OCI-LY1 (cell line): Measurements from ENCODE around the gene GTF3C1.

Source experiments
- H2AFZ ChIP-seq: fragments of 200-600 bp; sonication (generic), shearing (Covaris generic); 2 replicates; pipeline ENCODE4 v1.6.0; 2014; ENCODE audit warnings: antibody characterized with exemption, mild to moderate bottlenecking, low read length
- H3F3A ChIP-seq: fragments of 200-600 bp; sonication (generic), shearing (Covaris generic); 2 replicates; pipeline ENCODE4 v1.6.0; 2014; ENCODE audit warnings: mild to moderate bottlenecking, antibody characterized with exemption, low read length, moderate library complexity; ENCODE audit not compliant: insufficient read depth
- H3K27ac ChIP-seq: fragments of 200-600 bp; sonication (generic); 2 replicates; pipeline ENCODE4 v1.5.1; 2014; ENCODE audit warnings: low read length, mixed run types, mild to moderate bottlenecking, low read depth; ENCODE audit not compliant: poor library complexity, severe bottlenecking
- H3K27me3 ChIP-seq: fragments of 200-600 bp; sonication (generic); 2 replicates; pipeline ENCODE4 v1.6.0; 2014; ENCODE audit warnings: antibody characterized with exemption, mild to moderate bottlenecking, low read length, moderate library complexity; ENCODE audit not compliant: insufficient read depth
- H3K36me3 ChIP-seq: fragments of 200-600 bp; sonication (generic); 2 replicates; pipeline ENCODE4 v1.6.1; 2014; ENCODE audit warnings: mild to moderate bottlenecking, antibody characterized with exemption, low read length, moderate library complexity, mixed read lengths; ENCODE audit not compliant: insufficient read depth
- H3K4me1 ChIP-seq: fragments of 200-600 bp; sonication (generic); 2 replicates; pipeline ENCODE4 v1.5.1; 2014; ENCODE audit warnings: mild to moderate bottlenecking, low read length, moderate library complexity; ENCODE audit not compliant: insufficient read depth, severe bottlenecking
- H3K4me2 ChIP-seq: fragments of 200-600 bp; sonication (generic), shearing (Covaris generic); 2 replicates; pipeline ENCODE4 v1.6.1; 2014; ENCODE audit warnings: low read length
- H3K4me3 ChIP-seq: fragments of 200-600 bp; sonication (generic); 2 replicates; pipeline ENCODE4 v1.5.1; 2014; ENCODE audit warnings: low read length, low read depth, mild to moderate bottlenecking, mixed read lengths; ENCODE audit not compliant: poor library complexity, severe bottlenecking
- H3K79me2 ChIP-seq: fragments of 200-600 bp; shearing (Covaris generic); 2 replicates; pipeline ENCODE4 v1.6.1; 2016; ENCODE audit warnings: mixed run types, low read length, mixed read lengths; ENCODE audit not compliant: insufficient read depth
- H3K9ac ChIP-seq: fragments of 200-600 bp; sonication (generic), shearing (Covaris generic); 2 replicates; pipeline ENCODE4 v1.6.1; 2014; ENCODE audit warnings: mild to moderate bottlenecking, low read length, mixed read lengths
- H3K9me2 ChIP-seq: fragments of 200-600 bp; sonication (generic), shearing (Covaris generic); 2 replicates; pipeline ENCODE4 v1.6.1; 2014; ENCODE audit warnings: low read depth, mild to moderate bottlenecking, low read length, mixed read lengths
- H3K9me3 ChIP-seq: fragments of 200-600 bp; shearing (Covaris generic); 2 replicates; pipeline ENCODE4 v1.6.1; 2014; ENCODE audit warnings: low read length, mixed read lengths
- H4K20me1 ChIP-seq: fragments of 200-600 bp; sonication (generic), shearing (Covaris generic); 2 replicates; pipeline ENCODE4 v1.6.0; 2016; ENCODE audit warnings: mild to moderate bottlenecking, low read length; ENCODE audit not compliant: insufficient read depth
- EZH2 ChIP-seq: fragments of 200-600 bp; sonication (generic), shearing (Covaris generic); IDR thresholded peaks from 2 replicates; pipeline ENCODE4 v1.8.0; 2017; ENCODE audit warnings: borderline replicate concordance, mixed run types, mild to moderate bottlenecking, antibody characterized with exemption, low read length, moderate library complexity, mixed read lengths
- TF ChIP-seq, protein P1 (sequence below): fragments of 200-600 bp; sonication (generic), shearing (Covaris generic); IDR thresholded peaks from 2 replicates; pipeline ENCODE4 v1.5.1; 2017; ENCODE audit warnings: mild to moderate bottlenecking, antibody characterized with exemption, low read length, moderate library complexity, mixed read lengths

GTF3C1 gene

DNA sequence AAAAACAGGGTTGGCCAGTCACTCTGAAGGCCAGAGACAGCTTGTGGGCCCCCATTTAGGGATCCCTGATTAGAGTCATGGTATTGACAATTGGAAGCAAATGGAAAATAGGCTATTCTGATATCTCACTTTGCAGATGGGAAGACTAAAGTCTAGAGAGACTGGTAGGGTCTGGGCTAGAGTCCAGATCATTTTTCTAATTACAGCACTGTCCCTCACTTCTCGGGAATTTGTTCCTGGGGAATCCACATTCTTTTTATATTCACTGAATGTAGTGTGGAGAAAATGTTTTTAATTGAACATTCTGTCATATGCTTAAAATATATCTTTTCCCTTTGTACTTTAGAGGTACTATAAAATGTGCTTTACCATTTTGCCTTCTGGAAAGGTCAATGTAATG is 1.3 kb upstream of the GTF3C1 start:
- peaks cover 25% of the 10 kb centered on the region for H3K4me1 ChIP-seq
- H3K79me2 ChIP-seq = peaks cover 9% of the 10 kb centered on the region
- peak overlapping the region; percentile 87 for H3K9ac ChIP-seq
- H3K27me3 ChIP-seq = no peaks in the 10 kb centered on the region
- H3K9me2 ChIP-seq = no peaks in the 10 kb centered on the region
- no peaks in the 10 kb centered on the region for H3F3A ChIP-seq
- H3K4me3 ChIP-seq = peak overlapping the region; percentile 99
- no peaks in the 10 kb centered on the region for H3K9me3 ChIP-seq
- peak overlapping the region; percentile 99 for H3K4me2 ChIP-seq
- TF ChIP-seq, protein P1, sequence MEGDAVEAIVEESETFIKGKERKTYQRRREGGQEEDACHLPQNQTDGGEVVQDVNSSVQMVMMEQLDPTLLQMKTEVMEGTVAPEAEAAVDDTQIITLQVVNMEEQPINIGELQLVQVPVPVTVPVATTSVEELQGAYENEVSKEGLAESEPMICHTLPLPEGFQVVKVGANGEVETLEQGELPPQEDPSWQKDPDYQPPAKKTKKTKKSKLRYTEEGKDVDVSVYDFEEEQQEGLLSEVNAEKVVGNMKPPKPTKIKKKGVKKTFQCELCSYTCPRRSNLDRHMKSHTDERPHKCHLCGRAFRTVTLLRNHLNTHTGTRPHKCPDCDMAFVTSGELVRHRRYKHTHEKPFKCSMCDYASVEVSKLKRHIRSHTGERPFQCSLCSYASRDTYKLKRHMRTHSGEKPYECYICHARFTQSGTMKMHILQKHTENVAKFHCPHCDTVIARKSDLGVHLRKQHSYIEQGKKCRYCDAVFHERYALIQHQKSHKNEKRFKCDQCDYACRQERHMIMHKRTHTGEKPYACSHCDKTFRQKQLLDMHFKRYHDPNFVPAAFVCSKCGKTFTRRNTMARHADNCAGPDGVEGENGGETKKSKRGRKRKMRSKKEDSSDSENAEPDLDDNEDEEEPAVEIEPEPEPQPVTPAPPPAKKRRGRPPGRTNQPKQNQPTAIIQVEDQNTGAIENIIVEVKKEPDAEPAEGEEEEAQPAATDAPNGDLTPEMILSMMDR = no peak
- TF ChIP-seq EZH2 = no peak
- no peaks in the 10 kb centered on the region for H3K36me3 ChIP-seq
- no peak overlapping the region for H3K27ac ChIP-seq
- no peaks in the 10 kb centered on the region for H4K20me1 ChIP-seq
- no peak overlapping the region for H2AFZ ChIP-seq

DNA sequence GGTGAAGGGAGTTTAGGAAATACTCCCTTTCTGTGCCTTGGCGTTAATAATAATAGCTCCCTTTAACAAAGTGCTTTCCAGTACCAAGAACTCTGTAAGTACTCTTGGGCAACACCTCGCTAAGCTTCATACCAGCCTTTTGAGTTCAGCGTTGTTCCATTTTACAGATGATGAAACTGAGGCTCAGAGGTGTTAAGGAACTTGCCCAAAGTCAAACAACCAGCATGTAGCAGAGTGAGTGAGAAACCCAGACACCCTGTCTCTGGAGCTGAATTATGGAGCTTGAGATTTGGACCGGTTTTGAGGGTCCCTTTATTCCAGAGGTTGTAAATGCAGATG is 838 bp upstream of the GTF3C1 start:
- no peaks in the 10 kb centered on the region for H3K9me2 ChIP-seq
- H3K9me3 ChIP-seq = no peaks in the 10 kb centered on the region
- no peaks in the 10 kb centered on the region for H3F3A ChIP-seq
- no peak overlapping the region for H3K27ac ChIP-seq
- H3K27me3 ChIP-seq = no peaks in the 10 kb centered on the region
- no peak overlapping the region for H2AFZ ChIP-seq
- H3K4me1 ChIP-seq = peaks cover 25% of the 10 kb centered on the region
- H3K36me3 ChIP-seq = peaks cover 1% of the 10 kb centered on the region; the same call in 1 of the 2 replicates
- TF ChIP-seq, protein P1 = no peak
- no peak for TF ChIP-seq EZH2
- peak overlapping the region; percentile 99 for H3K4me3 ChIP-seq
- peaks cover 9% of the 10 kb centered on the region for H3K79me2 ChIP-seq
- H4K20me1 ChIP-seq = no peaks in the 10 kb centered on the region
- peak overlapping the region; percentile 87 for H3K9ac ChIP-seq
- H3K4me2 ChIP-seq = peak overlapping the region; percentile 99

DNA sequence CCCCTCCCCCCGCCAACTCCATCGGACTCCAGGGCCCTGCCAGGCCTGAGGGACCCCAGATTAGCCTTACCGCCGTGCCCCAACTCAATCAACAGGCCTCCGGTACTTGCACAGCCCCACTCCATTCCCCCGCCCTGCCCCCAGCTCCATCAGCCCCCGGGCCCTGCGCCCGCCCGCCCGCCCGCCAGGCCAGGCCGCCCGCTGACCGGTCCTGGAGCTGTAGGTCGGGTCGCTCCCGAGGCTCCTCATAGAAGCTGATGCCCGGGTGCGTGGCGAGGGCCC is 308 bp downstream of the GTF3C1 start:
- H3K36me3 ChIP-seq = peaks cover 8% of the 10 kb centered on the region; the same call in 1 of the 2 replicates
- H2AFZ ChIP-seq = no peak overlapping the region
- H3K4me2 ChIP-seq = peak overlapping the region; percentile 100
- no peaks in the 10 kb centered on the region for H3F3A ChIP-seq
- H3K79me2 ChIP-seq = peaks cover 9% of the 10 kb centered on the region
- no peaks in the 10 kb centered on the region for H3K27me3 ChIP-seq
- H3K4me3 ChIP-seq = peak overlapping the region; percentile 99
- no peaks in the 10 kb centered on the region for H3K9me2 ChIP-seq
- peaks cover 25% of the 10 kb centered on the region for H3K4me1 ChIP-seq
- H3K27ac ChIP-seq = no peak overlapping the region
- H3K9ac ChIP-seq = peak overlapping the region; percentile 89
- H3K9me3 ChIP-seq = no peaks in the 10 kb centered on the region
- TF ChIP-seq, protein P1 = no peak
- TF ChIP-seq EZH2 = no peak
- no peaks in the 10 kb centered on the region for H4K20me1 ChIP-seq
